IMR-90 (cell line): ENCODE results near the gene PTPRH.

ENCODE experiments used
- CEBPB ChIP-seq: IDR thresholded peaks from 2 replicates; pipeline ENCODE4 v1.6.1; 2012; ENCODE audit warnings: low read depth, low read length, improper control_type of control experiment
- CHD1 ChIP-seq: IDR thresholded peaks from 2 replicates; pipeline ENCODE4 v1.6.1; 2012; ENCODE audit warnings: low read depth, low read length, improper control_type of control experiment
- FOS ChIP-seq: fragments of 150-350 bp; IDR thresholded peaks from 2 replicates; pipeline ENCODE4 v1.6.1; 2016; ENCODE audit warnings: low read depth, low read length
- MAFK ChIP-seq: IDR thresholded peaks from 2 replicates; pipeline ENCODE4 v1.6.1; 2012; ENCODE audit warnings: low read depth, low read length, improper control_type of control experiment
- MAZ ChIP-seq: IDR thresholded peaks from 2 replicates; pipeline ENCODE4 v1.6.1; 2012; ENCODE audit warnings: low read depth, mild to moderate bottlenecking, low read length, improper control_type of control experiment, moderate library complexity, borderline replicate concordance
- POLR2A ChIP-seq: IDR thresholded peaks from 2 replicates; pipeline ENCODE4 v1.6.1; 2012; ENCODE audit warnings: mild to moderate bottlenecking, low read depth, low read length
- RAD21 ChIP-seq: IDR thresholded peaks from 2 replicates; pipeline ENCODE4 v1.6.1; 2012; ENCODE audit warnings: low read length, improper control_type of control experiment
- RCOR1 ChIP-seq: IDR thresholded peaks from 2 replicates; pipeline ENCODE4 v1.6.1; 2012; ENCODE audit warnings: mild to moderate bottlenecking, low read length, improper control_type of control experiment; ENCODE audit not compliant: insufficient replicate concordance
- RFX5 ChIP-seq: IDR thresholded peaks from 2 replicates; pipeline ENCODE4 v1.8.0; 2012; ENCODE audit warnings: low read depth, mild to moderate bottlenecking, low read length, moderate library complexity
- SMC3 ChIP-seq: fragments of 150-350 bp; IDR thresholded peaks from 2 replicates; pipeline ENCODE4 v1.6.1; 2016; ENCODE audit warnings: low read depth, mild to moderate bottlenecking, antibody characterized with exemption, low read length, moderate library complexity
- TF ChIP-seq, protein P1 (sequence below): conservative IDR thresholded peaks from 2 replicates; pipeline ENCODE4 v1.5.1; 2012; ENCODE audit warnings: mild to moderate bottlenecking, low read depth, low read length, improper control_type of control experiment
- TF ChIP-seq, protein P2 (sequence below): fragments of 150-350 bp; IDR thresholded peaks from 2 replicates; pipeline ENCODE4 v1.6.1; 2016; ENCODE audit warnings: low read depth, mild to moderate bottlenecking, low read length, moderate library complexity, borderline replicate concordance
- TF ChIP-seq, protein P3 (sequence below): fragments of 150-350 bp; IDR thresholded peaks from 2 replicates; pipeline ENCODE4 v1.6.1; 2017; ENCODE audit warnings: mild to moderate bottlenecking, antibody characterized with exemption, low read length, low read depth

DNA sequence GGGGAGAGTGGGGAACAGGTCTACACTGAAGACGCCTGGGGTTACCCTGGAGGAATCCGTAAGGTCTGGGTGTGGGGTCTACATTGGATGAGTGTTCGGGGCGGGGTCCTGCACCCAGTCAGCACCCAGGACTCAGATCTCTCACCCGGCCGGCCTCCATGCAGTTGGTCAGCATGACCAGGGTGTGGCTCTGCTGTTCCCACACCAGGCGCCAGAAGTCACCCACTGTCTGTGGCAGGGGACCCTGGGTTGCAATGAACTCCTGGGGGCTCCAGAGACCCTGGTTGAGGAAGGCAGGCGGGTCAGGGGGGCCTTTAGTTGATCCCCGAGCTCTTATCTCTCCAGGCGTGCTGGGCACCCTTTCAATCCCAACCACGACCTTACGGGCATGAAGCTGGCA is 23.2 kb downstream of the PTPRH start:
- TF ChIP-seq MAFK (no peak), CEBPB (no peak), POLR2A (no peak), CHD1 (no peak), RFX5 (no peak), SMC3 (no peak), FOS (no peak), RAD21 (no peak), RCOR1 (no peak), MAZ (no peak)
- TF ChIP-seq, protein P1, sequence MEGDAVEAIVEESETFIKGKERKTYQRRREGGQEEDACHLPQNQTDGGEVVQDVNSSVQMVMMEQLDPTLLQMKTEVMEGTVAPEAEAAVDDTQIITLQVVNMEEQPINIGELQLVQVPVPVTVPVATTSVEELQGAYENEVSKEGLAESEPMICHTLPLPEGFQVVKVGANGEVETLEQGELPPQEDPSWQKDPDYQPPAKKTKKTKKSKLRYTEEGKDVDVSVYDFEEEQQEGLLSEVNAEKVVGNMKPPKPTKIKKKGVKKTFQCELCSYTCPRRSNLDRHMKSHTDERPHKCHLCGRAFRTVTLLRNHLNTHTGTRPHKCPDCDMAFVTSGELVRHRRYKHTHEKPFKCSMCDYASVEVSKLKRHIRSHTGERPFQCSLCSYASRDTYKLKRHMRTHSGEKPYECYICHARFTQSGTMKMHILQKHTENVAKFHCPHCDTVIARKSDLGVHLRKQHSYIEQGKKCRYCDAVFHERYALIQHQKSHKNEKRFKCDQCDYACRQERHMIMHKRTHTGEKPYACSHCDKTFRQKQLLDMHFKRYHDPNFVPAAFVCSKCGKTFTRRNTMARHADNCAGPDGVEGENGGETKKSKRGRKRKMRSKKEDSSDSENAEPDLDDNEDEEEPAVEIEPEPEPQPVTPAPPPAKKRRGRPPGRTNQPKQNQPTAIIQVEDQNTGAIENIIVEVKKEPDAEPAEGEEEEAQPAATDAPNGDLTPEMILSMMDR = no peak
- TF ChIP-seq, protein P2, sequence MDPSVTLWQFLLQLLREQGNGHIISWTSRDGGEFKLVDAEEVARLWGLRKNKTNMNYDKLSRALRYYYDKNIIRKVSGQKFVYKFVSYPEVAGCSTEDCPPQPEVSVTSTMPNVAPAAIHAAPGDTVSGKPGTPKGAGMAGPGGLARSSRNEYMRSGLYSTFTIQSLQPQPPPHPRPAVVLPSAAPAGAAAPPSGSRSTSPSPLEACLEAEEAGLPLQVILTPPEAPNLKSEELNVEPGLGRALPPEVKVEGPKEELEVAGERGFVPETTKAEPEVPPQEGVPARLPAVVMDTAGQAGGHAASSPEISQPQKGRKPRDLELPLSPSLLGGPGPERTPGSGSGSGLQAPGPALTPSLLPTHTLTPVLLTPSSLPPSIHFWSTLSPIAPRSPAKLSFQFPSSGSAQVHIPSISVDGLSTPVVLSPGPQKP = no peak
- TF ChIP-seq, protein P3, sequence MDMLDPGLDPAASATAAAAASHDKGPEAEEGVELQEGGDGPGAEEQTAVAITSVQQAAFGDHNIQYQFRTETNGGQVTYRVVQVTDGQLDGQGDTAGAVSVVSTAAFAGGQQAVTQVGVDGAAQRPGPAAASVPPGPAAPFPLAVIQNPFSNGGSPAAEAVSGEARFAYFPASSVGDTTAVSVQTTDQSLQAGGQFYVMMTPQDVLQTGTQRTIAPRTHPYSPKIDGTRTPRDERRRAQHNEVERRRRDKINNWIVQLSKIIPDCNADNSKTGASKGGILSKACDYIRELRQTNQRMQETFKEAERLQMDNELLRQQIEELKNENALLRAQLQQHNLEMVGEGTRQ = no peak
